Dedifferentiated amniotic fluid mesenchymal stem cell (primary cell): ENCODE results near the gene BCAR3.

ENCODE experiments used
- DNase-seq: peaks from one replicate; pipeline ENCODE4 v3.0.0-alpha.2; 2016; ENCODE audit errors: extremely low spot score

The BCAR3 gene

DNA sequence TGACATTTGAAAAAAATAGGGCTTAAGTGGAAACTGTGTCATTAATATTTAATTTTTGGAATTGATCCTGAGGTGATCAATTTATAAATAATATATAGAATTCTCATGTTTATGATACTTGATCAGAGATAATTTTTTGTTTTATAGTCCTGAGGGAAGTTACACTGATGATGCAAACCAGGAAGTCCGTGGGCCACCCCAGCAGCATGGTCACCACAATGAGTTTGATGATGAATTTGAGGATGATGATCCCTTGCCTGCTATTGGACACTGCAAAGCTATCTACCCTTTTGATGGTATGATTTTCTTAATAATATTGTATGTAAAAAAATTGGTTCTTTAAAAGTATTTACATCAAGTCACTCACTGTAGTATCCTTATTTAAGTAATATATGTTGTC lies 132.5 kb downstream of the BCAR3 start:
- DNase-seq: no peak

DNA sequence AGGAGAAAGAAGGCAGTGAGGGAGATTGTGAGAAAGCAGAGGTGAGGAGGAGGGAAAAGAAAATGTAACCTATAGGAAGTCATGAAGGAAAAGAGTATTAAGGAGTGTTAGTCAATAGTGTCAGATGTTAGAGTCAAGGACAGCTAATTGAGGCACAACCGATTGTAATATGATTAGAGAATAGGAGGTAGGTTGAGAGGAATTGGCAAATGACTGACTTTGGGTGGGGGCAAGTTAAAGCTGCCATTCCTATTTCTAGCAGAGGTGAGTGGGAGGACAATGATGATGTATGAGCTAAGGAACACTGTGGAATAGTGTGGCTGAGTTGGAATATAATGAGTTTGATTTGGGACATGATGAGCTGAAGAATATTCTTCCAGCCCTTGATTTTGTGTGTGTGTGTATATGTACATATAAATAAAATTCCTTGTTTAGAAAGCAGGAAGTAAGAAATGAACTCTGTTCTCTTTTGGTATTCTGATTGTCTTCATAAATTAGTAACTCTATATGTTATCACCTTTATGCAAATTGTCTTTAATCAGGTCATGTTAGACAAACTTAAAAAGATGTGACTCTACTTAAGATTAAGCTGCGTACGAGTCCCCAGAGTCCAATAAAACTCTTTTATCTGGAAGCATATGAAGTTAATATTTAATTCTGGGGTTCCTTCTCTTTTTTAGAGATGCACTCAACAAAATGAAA lies 135.3 kb downstream of the BCAR3 start:
- DNase-seq: no peak

DNA sequence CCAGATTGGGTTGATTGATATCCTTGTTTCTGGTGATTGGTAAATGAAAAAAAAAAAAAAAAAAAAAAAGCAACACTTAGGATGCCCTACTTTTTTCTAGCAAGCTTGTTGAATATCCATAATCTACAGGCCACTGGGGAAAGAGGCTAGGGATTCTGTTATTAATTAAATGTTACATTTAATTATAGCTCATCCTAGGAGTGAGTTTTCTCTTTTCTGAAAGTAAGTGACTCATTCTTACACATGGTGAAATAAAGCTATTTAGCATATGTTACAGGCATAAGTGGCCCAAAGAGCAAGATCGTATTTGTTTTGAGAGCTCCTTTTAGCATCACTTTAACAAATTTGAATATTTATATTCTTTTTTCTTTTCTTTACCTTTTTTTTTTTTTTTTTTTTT lies 139.2 kb downstream of the BCAR3 start:
- no peak for DNase-seq

DNA sequence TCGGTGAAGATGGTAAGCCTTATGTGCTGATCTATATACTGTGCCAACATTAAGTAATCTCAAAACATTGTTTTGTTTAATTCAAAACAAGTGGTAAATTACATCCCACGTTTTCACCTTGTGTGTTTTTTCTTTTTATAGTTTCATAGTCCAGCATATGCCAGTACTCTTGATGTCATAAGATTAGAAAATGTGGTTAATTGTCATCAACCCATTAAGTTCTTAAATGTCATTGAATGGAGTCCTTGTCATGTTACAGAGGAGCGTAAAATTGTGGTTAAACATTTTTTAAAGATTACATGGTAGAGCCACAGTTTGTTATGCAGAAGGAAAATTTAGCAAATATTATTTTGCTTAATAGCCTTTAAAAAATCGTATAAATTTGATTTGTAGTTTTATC lies 140.6 kb downstream of the BCAR3 start:
- no peak for DNase-seq

DNA sequence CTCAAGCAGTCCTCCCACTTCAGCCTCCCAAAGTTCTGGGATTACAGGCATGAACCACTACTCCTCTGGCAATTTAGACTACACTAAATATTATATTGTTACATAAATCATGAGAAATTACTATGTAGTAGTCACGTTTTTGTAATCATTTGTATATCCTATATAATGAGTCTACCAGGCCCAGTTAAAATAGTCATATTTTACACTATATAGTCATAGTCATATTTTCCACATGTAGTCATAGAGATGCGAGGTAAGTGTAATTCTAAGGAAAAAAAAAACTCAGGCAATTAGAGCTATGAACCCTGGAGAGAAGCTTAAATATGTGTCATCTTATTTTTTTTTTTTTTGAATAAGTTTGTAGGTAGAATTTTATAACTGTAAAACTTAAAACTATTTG lies 143.7 kb downstream of the BCAR3 start:
- no peak for DNase-seq

DNA sequence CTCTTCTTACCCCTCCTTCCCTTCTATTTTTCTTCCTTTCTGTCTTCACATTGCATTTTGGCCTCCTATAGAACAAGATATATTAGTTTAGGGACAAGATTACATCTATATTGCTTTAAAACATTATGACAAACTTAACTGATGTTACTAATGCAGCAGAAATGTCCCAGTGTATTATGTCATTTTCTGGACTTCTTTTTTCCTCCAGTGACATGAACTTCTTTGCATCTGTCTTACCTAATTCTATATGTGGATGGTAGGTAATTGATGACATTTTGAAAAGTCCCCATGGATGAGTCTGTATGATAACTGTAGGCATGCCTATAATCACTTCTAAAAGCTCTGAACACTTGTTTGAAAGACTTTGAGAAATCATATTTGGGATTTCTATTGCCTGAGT lies 144.2 kb downstream of the BCAR3 start:
- DNase-seq: no peak

DNA sequence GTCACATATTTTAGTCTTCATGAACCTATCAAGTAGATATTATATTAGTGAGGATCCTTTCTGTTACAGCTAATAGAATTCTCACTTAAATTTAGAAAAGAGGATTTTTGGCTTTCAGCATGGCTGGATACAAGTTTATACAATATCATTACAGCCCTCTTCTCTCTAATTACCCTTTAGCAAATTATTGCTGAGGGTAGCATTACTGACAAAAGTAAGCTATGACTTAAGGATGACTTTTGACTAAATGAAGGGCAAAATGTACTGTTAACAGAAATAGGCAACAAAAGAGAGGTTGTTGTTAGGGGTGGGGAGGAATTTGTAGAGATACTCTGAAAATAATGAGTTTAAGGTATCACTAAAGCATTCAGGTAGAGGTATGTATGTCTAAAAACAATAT lies 148.0 kb downstream of the BCAR3 start:
- no peak for DNase-seq

DNA sequence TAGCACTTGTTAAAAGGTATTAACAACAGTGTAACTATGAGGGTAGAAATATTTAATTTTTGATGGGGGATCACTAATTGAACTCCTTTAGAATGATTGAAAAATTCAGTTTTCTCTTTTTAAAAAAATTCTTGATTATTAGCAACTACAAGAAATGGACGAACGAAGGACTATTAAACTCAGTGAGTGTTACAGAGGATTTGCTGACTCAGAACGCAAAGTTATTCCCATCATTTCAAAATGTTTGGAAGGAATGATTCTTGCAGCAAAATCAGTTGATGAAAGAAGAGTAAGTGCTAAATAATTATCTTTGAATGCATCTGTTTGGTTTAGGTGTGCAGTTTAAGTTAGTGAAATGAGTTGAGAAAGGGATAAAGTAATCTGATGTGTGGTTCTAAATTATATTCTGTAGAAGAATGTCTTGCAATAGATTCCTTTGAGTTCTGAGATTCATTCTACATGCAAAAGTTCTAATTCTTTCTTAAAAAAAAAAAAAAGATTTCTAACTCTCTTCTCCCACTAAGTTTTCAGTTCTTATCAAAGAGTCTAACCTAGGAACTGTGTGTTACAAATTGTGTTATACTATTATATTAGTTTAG lies 148.8 kb downstream of the BCAR3 start:
- no peak for DNase-seq

DNA sequence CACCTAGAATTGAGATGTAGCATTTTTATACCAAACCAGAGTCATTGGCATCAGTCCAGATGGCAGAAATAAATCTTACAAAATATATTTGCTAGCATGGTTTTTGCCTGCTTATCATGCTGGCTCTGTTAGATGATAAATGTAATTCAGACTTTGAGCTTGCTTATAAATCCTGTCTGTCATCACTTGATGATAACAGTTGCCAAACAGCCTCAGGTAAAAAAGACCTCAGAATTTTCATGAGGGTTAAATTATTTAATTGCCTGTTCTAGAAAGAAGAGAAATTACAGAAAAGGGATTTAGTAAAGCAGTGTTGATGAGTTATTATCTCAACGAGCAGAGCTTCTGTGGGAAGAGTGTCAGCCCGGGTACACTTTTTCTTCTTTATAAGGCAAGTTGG lies 150.4 kb downstream of the BCAR3 start:
- no peak for DNase-seq

DNA sequence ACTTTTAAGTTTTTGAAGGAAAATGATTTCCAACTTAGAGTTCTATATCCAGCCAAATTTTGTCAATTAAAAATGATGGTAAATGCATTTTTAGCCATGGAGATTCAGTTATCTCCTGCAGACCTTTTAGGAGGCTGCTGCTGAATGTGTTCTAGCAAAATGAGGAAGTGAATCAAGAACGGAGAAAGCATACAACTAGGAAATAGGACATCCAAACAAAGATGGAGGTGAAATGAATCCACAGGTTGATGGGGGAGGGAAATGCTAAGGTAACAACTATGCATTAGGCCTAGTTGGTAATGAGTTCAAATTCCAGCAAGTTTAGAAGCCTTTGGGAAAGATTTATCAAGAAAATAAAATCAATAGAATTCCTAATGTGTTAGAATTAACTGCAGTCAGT lies 153.2 kb downstream of the BCAR3 start:
- no peak for DNase-seq

DNA sequence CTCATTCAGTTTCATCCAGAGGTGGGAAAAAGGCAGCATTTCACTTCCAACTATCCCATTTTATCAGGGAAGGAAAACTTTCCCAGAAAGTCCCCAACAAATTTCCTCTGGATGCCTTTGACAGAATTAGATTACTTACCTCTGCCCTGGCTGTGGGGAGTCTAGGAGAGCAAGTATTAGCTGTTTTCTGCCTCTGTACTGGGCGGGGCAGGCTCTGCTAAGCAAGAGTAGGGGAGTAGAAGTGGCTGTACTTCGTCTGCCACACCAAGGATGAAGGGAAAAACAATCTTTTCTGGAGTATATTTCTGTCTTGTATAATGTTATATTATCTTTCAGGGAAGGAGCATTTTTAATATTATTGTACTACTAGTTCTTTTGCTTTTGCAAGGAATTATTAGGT lies 155.2 kb downstream of the BCAR3 start:
- DNase-seq: no peak

DNA sequence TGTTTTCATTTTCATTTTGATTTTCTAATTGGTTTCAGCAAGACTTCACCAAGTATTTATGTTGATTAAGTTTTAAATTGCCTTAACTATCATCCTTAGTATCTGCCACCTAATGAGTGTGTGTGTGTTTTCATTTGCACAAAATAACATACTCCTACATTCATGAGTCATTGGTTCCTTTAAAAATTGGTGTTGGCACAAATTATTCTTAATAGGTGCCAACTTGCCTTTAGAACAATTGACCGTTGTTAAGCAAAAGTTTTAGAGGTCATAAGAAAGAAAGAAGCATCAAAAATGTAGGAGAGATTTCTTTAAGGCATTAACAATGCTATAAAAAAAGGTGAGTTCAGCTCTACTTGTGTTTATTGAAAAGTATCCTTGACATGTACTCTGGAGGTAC lies 156.2 kb downstream of the BCAR3 start:
- DNase-seq: no peak

DNA sequence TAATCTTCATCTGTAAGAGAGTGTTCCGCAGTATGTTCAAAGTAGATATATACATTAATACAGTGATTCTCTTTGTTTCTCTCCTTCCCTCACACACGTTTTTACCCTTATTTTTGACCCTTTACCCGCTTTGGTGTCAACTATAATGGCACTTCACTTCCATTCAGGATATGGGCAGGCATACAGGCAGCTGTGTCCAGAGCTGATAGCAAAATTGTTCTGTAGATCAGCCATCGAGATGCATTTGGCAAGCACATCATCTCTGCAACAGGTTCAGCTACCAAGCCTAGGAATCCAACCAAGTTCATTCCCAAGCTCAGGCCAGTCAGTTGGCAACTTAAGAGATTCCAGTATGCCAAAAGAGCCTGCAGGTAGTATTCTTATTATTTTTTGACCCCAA lies 158.9 kb downstream of the BCAR3 start:
- no peak for DNase-seq

DNA sequence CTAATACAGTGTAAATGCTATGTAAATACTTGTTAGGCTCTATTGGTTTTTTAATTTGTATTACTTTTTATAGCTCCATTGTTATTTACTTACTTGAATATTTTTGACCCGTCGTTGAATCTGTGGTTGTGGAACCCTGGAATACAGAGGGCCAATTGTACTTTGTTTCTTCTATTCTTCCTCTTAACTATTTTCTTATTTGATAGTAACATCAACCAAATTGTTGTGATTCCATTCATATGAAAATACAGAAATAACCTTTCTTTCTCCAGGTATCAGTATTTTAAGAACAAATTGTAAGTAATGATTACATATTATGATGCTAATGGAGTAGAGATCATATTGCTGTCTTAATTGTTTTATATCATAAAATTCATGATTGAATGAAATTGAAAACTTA lies 160.0 kb downstream of the BCAR3 start:
- DNase-seq: no peak

DNA sequence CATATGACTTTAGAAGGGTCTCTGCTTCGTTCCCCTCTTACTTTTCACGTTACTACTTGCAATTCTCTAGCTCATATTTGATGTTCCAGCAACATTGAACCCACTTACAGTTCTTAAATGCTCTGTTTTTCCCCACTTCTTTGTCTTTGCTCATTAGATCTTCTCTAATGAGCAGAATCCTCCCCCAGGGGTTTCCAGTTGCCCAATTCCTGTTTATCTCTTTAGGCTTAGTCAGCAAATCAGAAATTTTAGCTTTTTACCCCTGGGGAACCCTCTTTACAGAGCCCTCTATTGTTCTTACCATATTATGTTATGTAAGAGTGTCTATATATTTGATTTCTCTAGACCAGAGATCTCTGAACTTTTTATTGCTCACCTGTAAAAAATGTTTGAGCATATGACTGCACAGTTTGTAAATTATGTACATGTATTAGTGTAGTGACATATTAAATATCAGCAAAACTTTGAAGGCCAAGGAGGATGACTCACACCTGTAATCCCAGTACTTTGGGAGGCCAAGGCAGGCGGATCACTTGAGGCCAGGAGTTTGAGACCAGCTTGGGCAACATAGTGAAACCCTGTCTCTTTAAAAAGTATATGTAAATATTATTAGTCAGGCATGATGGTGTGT lies 162.3 kb downstream of the BCAR3 start:
- DNase-seq: no peak

DNA sequence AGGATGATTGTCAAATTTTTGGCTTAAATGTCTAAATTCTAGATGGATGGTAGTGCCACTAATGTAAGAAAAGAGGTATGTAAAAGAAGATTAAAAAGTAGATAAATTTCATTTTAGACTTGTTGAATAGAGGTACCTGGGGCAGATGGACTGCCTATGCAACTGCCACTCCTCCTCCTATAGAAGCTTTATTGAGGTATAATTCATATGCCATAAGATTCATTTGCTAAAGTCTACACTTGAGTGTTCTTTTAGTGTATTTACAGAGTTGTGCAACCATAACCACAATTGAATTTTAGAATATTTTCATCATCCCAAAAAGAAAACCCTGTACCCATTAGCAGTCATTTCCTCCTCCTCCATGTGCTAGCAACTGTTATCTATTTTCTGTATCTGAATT lies 163.1 kb downstream of the BCAR3 start:
- DNase-seq: no peak

DNA sequence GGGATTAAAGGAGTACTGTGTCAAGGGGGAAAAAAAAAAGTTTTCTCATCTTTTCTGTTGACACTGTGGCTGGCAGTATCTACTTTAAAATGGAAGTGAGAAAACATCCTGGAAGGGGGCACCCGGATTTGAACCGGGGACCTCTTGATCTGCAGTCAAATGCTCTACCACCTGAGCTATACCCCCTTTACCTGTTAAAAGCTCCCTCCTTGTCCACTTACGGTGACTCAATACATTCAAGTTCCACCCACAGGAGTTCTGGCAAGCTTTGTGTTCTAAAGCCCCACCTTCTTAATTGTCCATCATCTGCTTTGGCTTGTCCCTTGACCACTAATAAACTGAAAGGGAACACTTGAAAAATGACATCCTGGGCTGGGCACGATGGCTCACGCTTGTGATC lies 165.5 kb downstream of the BCAR3 start:
- no peak for DNase-seq
